HUES64 (cell line): ENCODE measurements around the gene CCDC27.

Experiments used
- H3K27ac ChIP-seq: 2 replicates; pipeline ENCODE4 v1.7.0; 2013; ENCODE audit warnings: low read depth, low read length, inconsistent platforms
- H3K27me3 ChIP-seq: 2 replicates; pipeline ENCODE4 v1.6.1; 2013; ENCODE audit warnings: mild to moderate bottlenecking, low read length; ENCODE audit not compliant: insufficient read depth
- H3K36me3 ChIP-seq: 2 replicates; pipeline ENCODE4 v1.6.1; 2013; ENCODE audit warnings: mild to moderate bottlenecking, low read length; ENCODE audit not compliant: insufficient read depth
- H3K4me1 ChIP-seq: 2 replicates; pipeline ENCODE4 v1.6.1; 2013; ENCODE audit warnings: mild to moderate bottlenecking, low read length, moderate library complexity; ENCODE audit not compliant: insufficient read depth
- H3K4me3 ChIP-seq: 2 replicates; pipeline ENCODE4 v1.5.1; 2013; ENCODE audit warnings: mild to moderate bottlenecking, low read length, moderate library complexity
- H3K9ac ChIP-seq: 2 replicates; pipeline ENCODE4 v1.6.1; 2013; ENCODE audit warnings: mild to moderate bottlenecking, low read depth, low read length
- H3K9me3 ChIP-seq: 2 replicates; pipeline ENCODE4 v1.6.1; 2013; ENCODE audit warnings: low read depth, low read length; ENCODE audit not compliant: insufficient read depth
- WGBS: fragments of 150-250, 120-280 bp; methylation state at CpG from one replicate; pipeline ENCODE4 v1.1.7; 2013; ENCODE audit warnings: missing lambda C conversion rate; 5-methylcytosine and 5-hydroxymethylcytosine counted together

Gene CCDC27

GRCh38 chr1:3711381-3711779, 40.9 kb upstream of the CCDC27 start:
- Histone ChIP-seq H3K36me3 (no peaks in the 10 kb centered on the region), H3K4me3 (no peak overlapping the region), H3K27ac (no peak overlapping the region), H3K27me3 (peaks cover 6% of the 10 kb centered on the region; the same call in 1 of the 2 replicates), H3K9me3 (no peaks in the 10 kb centered on the region), H3K4me1 (peaks cover 12% of the 10 kb centered on the region; the same call in 1 of the 2 replicates), H3K9ac (no peak overlapping the region)
- 92% methylated on average over 11 of the region's 11 CpGs for WGBS

DNA sequence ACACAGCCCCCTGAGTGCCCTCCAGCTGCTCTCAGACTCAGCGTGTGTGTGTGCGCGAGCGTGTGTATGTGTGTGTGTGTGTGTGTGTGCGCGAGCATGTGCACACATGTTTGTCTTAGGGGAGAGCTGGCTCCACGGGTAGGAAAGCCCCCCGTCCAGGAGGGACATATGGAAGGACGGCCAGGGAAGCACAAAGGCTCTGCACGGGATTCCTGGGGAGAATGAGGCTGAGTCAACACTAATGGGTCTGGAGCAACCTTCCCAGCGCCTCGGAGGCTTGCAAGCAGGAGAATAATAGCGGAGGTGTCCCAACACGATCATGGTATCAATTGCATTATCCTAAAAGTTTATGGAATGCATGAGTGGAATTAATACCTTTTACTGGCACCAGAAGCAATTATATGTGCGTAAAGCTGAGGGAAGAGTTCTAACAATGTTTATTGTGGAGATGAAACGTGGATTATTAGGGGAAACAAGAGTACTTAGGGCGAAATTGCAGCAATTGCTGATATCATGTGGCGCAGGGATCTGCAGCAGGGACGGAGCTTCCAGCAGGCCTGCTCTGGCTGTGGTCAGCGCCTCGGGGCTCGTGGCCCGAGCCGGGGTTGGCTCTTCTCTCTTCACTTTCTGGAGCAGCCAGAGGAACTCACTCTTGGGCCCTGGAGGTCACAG, 40.3 kb upstream of the CCDC27 start:
- H3K27me3 ChIP-seq: peaks cover 6% of the 10 kb centered on the region; the same call in 1 of the 2 replicates
- H3K9me3 ChIP-seq: no peaks in the 10 kb centered on the region
- no peaks in the 10 kb centered on the region for H3K36me3 ChIP-seq
- no peak overlapping the region for H3K27ac ChIP-seq
- WGBS: 85% methylated on average over 24 of the region's 24 CpGs
- H3K4me3 ChIP-seq: no peak overlapping the region
- H3K9ac ChIP-seq: no peak overlapping the region
- H3K4me1 ChIP-seq: peaks cover 12% of the 10 kb centered on the region; the same call in 1 of the 2 replicates

DNA sequence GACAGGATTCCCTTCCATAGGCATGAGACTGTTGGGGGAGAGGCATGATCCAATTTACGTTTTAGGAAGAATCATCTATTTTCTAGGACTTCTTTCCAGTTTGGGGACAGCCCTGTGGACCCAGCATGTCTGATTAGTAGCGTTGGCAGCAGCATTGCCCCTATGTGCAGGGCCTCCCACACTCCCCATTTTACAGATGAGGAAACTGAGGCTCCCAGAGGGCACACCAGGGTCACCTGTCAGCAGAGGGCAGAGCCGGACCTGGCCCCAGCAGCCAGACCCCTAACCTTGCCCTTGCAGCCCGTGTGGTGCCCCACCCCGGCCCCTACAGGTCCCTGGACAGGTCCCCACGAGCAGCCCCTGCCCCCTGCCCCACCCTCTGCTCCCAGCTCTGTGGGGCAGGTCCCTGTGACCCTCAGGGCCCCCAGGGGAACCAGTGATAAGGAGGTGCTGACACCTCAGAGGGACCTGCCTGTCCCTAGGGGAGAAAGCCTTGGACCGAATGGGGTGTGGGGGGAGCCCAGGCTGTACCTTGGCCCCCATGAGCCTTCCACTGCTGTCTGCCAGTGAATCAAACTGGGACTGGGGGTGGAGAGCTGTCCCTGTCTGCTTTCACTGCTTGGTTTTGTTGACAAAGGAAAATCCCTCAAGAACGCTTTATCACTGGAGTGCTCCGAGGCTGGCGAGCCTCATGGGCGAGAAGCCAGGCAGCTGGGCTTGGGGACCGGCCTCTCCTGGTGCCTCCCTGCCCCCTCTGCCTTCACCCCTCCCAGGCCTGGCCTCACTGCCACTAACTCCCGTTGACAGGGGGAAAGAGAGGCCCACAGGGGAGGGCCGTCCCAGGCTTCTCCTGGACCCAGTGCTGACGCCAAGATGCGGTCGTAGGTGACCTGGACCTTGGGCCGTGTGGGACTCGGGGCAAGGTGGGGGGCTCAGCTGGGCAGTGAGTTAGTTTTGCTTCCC, 39.4 kb upstream of the CCDC27 start:
- H3K27me3 ChIP-seq: peaks cover 6% of the 10 kb centered on the region
- no peak overlapping the region for H3K9ac ChIP-seq
- H3K36me3 ChIP-seq: no peaks in the 10 kb centered on the region
- no peak overlapping the region for H3K4me3 ChIP-seq
- H3K4me1 ChIP-seq: peaks cover 9% of the 10 kb centered on the region; the same call in 1 of the 2 replicates
- no peak overlapping the region for H3K27ac ChIP-seq
- 87% methylated on average over 19 of the region's 19 CpGs for WGBS
- H3K9me3 ChIP-seq: no peaks in the 10 kb centered on the region

DNA sequence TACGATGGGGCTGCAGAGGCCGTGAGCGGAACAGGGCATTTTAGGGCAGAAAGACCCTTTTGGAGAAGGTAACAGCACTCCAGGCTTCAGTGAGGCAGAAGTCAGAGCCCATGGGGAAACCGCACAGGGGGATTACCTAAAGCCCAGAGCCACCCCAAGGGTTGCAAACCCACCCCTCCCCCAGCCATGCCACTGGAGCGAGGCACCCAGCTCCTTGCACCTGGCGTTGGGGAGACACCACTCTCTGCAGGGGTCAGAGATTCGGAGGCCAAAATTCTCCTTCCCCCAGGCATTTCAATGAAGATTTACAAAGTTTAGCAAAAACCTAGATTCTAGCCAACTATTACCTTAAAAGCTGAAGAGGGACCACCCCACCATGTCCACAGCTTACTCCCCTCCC, 38.4 kb upstream of the CCDC27 start:
- no peak overlapping the region for H3K9ac ChIP-seq
- peaks cover 8% of the 10 kb centered on the region; the same call in 1 of the 2 replicates for H3K4me1 ChIP-seq
- H3K4me3 ChIP-seq: no peak overlapping the region
- no peak overlapping the region for H3K27ac ChIP-seq
- H3K27me3 ChIP-seq: no peaks in the 10 kb centered on the region; the same call in none of the 2 replicates
- no peaks in the 10 kb centered on the region for H3K9me3 ChIP-seq
- 93% methylated on average over 7 of the region's 7 CpGs for WGBS
- H3K36me3 ChIP-seq: no peaks in the 10 kb centered on the region

GRCh38 chr1:3714284-3714741, 37.9 kb upstream of the CCDC27 start:
- Histone ChIP-seq H3K27ac (no peak overlapping the region), H3K9me3 (no peaks in the 10 kb centered on the region), H3K9ac (no peak overlapping the region), H3K36me3 (no peaks in the 10 kb centered on the region), H3K4me1 (peaks cover 6% of the 10 kb centered on the region; the same call in 1 of the 2 replicates), H3K27me3 (no peaks in the 10 kb centered on the region; the same call in none of the 2 replicates), H3K4me3 (no peak overlapping the region)
- 91% methylated on average over 10 of the region's 10 CpGs for WGBS

GRCh38 chr1:3714814-3715213, 37.4 kb upstream of the CCDC27 start:
- H3K9ac ChIP-seq: no peak overlapping the region
- no peaks in the 10 kb centered on the region; the same call in none of the 2 replicates for H3K27me3 ChIP-seq
- H3K9me3 ChIP-seq: no peaks in the 10 kb centered on the region
- H3K36me3 ChIP-seq: no peaks in the 10 kb centered on the region
- 0 out of 2 replicates have a peak, but pooled peaks cover 3% of the 10 kb centered on the region for H3K4me1 ChIP-seq
- no peak overlapping the region for H3K27ac ChIP-seq
- 87% methylated on average over 10 of the region's 10 CpGs for WGBS
- H3K4me3 ChIP-seq: no peak overlapping the region

DNA sequence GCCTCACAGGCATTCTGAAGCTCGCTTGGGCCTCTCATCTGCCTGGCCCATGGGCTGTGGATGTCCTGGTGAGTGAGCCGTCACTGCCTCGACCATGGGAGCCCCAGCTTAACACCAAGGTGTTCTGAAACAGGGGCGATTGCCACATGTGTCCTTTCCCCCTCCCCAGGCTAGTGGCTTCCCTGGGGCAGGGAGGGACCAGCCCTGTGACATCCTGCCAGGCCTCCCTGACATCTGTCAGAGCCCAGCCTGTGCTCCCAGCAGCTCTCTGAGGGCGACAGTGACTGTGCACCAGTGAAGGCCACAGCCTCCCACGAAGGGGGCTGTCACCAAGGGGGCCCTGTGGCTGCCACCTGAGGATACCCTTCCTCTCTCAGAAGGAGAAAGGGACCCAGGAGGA, 35.9 kb upstream of the CCDC27 start:
- no peaks in the 10 kb centered on the region; the same call in none of the 2 replicates for H3K27me3 ChIP-seq
- no peaks in the 10 kb centered on the region for H3K9me3 ChIP-seq
- 83% methylated on average over 6 of the region's 6 CpGs for WGBS
- no peaks in the 10 kb centered on the region for H3K36me3 ChIP-seq
- H3K27ac ChIP-seq: no peak overlapping the region
- H3K9ac ChIP-seq: no peak overlapping the region
- no peak overlapping the region for H3K4me3 ChIP-seq
- peaks cover 5% of the 10 kb centered on the region; the same call in 1 of the 2 replicates for H3K4me1 ChIP-seq

DNA sequence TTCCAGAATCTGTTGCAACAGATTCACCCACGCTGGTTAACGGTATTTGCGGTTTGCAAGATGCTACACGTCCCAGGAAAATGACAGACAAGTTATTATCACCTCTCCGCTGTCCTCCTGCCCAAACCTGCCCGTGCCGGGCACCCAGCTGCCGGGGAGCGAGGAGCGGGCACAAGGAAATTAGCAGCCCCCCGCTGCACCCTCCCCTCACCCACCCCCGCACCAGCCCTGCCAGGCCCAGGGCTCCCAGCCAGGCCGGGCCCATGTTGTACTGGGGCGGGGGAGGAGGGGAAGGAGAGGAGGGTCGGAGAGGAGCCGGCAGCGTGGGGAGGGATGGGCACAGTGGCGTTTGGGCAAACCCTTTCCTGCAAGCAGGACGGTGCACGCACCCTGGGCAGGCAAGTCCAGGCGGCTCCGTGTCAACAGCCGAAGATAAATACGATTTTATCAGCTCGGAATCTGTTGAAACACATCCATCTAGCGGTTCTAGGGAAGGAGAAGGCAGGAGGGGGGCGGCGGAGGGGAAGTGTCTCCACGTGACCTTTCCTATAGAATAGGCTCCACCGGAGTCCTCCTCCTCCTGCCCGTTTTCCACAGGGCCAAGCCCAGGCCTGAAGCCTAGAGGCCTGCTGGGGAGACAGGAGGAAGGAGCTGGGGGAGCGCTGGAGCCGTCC, 35.1 kb upstream of the CCDC27 start:
- Histone ChIP-seq H3K9ac (no peak overlapping the region), H3K36me3 (no peaks in the 10 kb centered on the region), H3K4me3 (no peak overlapping the region), H3K27ac (no peak overlapping the region), H3K27me3 (no peaks in the 10 kb centered on the region; the same call in none of the 2 replicates), H3K9me3 (no peaks in the 10 kb centered on the region), H3K4me1 (peaks cover 5% of the 10 kb centered on the region; the same call in 1 of the 2 replicates)
- WGBS: 65% methylated on average over 30 of the region's 33 CpGs

DNA sequence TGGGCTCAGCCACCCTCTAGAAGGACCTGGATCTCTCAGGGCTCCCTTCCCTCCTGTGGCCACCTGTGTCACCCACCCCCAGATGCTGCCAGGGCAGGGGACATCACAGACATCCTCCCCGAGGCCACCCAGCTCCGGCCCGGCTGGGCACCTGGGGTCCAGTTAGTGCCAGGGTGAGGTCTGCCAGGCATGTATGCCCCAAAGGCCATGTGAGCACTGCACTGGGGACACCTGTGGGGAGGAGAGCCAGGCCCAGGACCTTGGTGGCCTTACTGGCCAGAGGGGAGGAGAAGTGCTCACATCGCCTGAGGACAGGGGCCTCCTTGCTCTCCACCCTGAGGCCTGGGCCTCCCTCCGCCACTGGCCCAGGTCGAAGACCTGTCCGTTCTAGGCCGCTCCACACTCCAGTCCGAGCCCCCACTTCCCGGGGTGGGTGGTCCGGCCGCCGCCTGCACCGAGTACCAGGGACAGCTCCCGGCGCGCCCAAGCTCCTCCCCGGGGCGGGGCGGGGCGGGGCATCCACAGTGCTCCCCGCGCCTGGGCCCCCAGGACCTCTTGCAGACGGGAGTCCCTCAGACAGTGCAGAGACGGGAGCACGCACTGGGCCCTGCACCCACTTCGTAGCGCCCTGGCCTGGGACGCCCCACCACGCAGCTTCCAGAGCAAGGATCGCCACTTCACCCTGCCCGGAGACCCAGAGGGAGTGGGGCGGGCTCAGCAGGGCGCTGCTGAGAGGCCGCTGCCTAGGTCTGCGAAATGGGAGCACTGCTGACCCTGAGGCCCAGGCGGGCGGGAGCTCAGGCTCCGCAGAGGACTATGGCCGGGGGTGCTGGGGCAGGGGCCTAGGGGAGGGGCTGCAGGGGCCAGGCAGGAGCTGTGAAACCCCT, 34.3 kb upstream of the CCDC27 start:
- H3K4me3 ChIP-seq: peak overlapping the region; percentile 46
- H3K4me1 ChIP-seq: peaks cover 5% of the 10 kb centered on the region; the same call in 1 of the 2 replicates

DNA sequence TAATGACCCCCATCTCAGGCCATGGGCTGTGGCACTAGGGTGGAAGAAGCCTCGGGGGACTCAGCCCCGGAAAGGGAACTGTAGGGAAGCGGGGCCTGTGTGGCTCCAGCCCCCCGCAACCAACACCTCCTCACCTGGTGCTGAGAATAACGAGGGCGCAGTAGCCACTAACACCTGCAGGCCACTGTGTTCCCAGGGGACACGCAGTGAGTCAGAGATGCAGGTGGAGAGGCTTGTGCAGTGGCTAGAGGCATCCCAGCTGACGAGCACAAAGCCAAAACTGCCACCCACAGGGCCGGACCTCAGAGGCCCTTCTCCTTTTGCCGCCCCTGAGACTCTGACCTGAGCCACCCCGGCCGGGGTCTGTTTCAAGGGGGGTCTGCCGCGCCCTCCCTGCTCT, 33.5 kb upstream of the CCDC27 start:
- Histone ChIP-seq H3K4me1 (peaks cover 5% of the 10 kb centered on the region; the same call in 1 of the 2 replicates), H3K4me3 (no peak overlapping the region), H3K9ac (no peak overlapping the region), H3K36me3 (no peaks in the 10 kb centered on the region), H3K9me3 (no peaks in the 10 kb centered on the region), H3K27me3 (no peaks in the 10 kb centered on the region; the same call in 1 of the 2 replicates), H3K27ac (no peak overlapping the region)
- 92% methylated on average over 14 of the region's 14 CpGs for WGBS

More for the DNA sequence above, 34.3 kb upstream of the CCDC27 start:
- Histone ChIP-seq H3K9me3 (no peaks in the 10 kb centered on the region), H3K27me3 (no peaks in the 10 kb centered on the region; the same call in none of the 2 replicates), H3K9ac (no peak overlapping the region), H3K27ac (no peak overlapping the region), H3K36me3 (no peaks in the 10 kb centered on the region)
- 15% methylated on average over 40 of the region's 40 CpGs for WGBS
